ENCODE measurements around the gene RYR2.

RYR2 gene

DNA sequence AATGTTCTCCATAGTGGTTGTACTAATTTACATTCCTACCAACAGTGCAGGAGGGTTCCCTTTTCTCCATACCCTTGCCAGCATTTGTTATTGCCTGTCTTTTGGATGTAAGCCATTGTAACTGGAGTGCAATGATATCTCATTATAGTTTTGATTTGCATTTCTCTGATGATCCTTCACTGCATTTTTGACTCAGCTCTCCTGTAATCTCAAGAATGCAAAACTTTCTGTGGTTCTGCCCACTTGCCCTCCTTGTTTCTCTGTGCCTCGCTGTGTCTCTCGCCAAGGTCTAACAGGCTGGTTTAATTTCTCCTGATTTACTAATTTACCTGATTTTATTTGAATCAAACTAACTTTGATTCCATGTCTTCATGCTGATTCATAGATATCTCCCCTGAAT is 440.8 kb downstream of the RYR2 start:
- no peak for DNase-seq (ENCODE audit: low read depth, low spot score)
- no peak overlapping the region for H3K4me3 ChIP-seq (ENCODE audit: low read depth, low read length)
- in situ Hi-C loops (cut with HindIII; ENCODE audit: low sequenced_read_pairs) = no loop called here
- TF ChIP-seq, protein P1, sequence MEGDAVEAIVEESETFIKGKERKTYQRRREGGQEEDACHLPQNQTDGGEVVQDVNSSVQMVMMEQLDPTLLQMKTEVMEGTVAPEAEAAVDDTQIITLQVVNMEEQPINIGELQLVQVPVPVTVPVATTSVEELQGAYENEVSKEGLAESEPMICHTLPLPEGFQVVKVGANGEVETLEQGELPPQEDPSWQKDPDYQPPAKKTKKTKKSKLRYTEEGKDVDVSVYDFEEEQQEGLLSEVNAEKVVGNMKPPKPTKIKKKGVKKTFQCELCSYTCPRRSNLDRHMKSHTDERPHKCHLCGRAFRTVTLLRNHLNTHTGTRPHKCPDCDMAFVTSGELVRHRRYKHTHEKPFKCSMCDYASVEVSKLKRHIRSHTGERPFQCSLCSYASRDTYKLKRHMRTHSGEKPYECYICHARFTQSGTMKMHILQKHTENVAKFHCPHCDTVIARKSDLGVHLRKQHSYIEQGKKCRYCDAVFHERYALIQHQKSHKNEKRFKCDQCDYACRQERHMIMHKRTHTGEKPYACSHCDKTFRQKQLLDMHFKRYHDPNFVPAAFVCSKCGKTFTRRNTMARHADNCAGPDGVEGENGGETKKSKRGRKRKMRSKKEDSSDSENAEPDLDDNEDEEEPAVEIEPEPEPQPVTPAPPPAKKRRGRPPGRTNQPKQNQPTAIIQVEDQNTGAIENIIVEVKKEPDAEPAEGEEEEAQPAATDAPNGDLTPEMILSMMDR (IDR thresholded peaks at IDR 0.05; ENCODE audit: low read depth, low read length) = no peak

DNA sequence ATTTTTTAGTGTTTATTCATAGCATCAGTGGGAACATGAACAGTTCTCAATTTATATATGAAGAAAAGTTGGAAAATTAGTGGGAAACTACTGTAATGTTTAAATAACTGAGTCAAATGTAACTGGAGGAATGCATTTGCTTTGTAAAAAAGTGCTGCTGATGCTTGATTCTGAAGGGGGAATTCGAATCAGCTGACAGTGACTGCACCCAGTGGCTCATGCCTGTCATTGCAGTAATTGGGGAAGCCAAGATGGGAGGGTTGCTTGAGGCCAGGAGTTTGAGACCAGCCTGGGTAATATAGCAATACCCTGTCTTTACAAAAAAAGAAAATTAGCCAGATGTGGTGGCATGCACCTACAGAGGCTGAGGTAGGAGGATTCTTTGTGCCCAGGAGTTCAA is 450.4 kb downstream of the RYR2 start:
- TF ChIP-seq, protein P1 (IDR thresholded peaks at IDR 0.05; ENCODE audit: low read depth, low read length) = no peak
- no peak overlapping the region for H3K4me3 ChIP-seq (ENCODE audit: low read depth, low read length)
- in situ Hi-C loops (cut with HindIII; ENCODE audit: low sequenced_read_pairs) = no loop called here
- no peak for DNase-seq (ENCODE audit: low read depth, low spot score)

DNA sequence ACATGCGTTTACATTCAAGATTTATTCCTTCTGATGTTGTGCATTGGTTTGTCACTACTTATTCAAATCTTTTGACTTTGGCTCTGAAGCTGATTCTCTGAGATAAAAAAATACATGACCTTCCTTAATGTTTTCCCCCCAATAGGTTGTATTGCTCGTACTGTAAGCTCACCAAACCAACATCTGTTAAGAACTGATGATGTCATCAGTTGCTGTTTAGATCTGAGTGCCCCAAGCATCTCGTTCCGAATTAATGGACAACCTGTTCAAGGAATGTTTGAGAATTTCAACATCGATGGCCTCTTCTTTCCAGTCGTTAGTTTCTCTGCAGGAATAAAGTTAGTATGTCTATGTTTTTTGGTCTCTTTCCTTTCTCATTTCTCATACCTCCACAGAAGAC is 458.6 kb downstream of the RYR2 start:
- in situ Hi-C loops (cut with HindIII; ENCODE audit: low sequenced_read_pairs) = no loop called here
- TF ChIP-seq, protein P1 (IDR thresholded peaks at IDR 0.05; ENCODE audit: low read depth, low read length) = no peak
- no peak for DNase-seq (ENCODE audit: low read depth, low spot score)
- no peak overlapping the region for H3K4me3 ChIP-seq (ENCODE audit: low read depth, low read length)

DNA sequence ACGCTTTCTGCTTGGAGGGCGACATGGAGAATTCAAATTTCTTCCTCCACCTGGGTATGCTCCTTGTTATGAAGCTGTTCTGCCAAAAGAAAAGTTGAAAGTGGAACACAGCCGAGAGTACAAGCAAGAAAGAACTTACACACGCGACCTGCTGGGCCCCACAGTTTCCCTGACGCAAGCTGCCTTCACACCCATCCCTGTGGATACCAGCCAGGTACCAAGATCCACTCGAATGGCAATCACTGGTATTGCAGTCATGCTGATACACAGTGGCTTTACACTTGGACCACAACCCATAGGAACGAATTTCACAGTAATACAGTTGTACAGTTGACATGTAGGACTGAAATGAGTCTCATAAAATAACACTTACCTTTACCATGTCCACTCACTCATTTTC is 461.3 kb downstream of the RYR2 start:
- TF ChIP-seq, protein P1 (IDR thresholded peaks at IDR 0.05; ENCODE audit: low read depth, low read length) = no peak
- no peak for DNase-seq (ENCODE audit: low read depth, low spot score)
- in situ Hi-C loops (cut with HindIII; ENCODE audit: low sequenced_read_pairs) = no loop called here
- H3K4me3 ChIP-seq (ENCODE audit: low read depth, low read length) = no peak overlapping the region

DNA sequence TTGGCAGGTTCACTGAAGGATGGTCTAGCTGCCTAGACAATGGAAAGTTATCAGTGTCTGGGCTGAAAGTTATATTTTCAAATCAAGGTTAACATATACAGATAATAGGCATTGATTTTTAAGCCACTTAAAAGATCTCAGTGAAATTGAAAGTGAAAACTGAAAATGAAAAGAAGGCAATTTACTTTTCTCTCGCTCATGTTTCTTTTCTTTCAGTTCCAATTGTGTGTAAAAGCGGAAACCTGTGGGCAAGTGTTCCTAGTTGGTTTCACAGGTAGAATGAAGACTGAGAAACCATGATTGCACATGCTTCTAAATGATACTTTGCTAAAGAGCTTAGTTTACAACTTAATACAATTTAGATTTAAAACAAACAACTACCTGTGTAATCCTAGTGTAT is 465.0 kb downstream of the RYR2 start:
- TF ChIP-seq, protein P1 (IDR thresholded peaks at IDR 0.05; ENCODE audit: low read depth, low read length) = no peak
- in situ Hi-C loops (cut with HindIII; ENCODE audit: low sequenced_read_pairs) = no loop called here
- H3K4me3 ChIP-seq (ENCODE audit: low read depth, low read length) = no peak overlapping the region
- no peak for DNase-seq (ENCODE audit: low read depth, low spot score)

DNA sequence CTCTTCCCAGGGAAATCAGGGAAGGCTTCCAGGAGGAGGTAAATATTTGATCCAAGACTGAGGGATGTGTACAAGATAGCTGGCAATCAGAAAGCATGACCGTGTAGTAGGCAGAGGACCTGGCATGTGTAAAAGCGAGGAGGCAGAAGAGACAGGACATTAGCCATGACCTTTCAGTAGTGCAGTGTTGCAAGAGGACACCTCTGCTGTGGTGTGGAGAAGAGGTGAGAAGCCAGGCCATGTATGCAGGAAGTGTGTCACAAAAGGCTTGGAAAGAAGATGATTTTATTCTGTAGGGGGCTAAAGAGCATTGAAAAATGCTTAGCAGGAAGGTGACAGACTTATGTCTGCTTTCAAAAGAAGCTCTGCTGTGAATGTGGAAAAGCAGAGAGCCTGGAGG is 467.8 kb downstream of the RYR2 start:
- no peak for DNase-seq (ENCODE audit: low read depth, low spot score)
- in situ Hi-C loops (cut with HindIII; ENCODE audit: low sequenced_read_pairs) = no loop called here
- no peak overlapping the region for H3K4me3 ChIP-seq (ENCODE audit: low read depth, low read length)
- TF ChIP-seq, protein P1 (IDR thresholded peaks at IDR 0.05; ENCODE audit: low read depth, low read length) = no peak

DNA sequence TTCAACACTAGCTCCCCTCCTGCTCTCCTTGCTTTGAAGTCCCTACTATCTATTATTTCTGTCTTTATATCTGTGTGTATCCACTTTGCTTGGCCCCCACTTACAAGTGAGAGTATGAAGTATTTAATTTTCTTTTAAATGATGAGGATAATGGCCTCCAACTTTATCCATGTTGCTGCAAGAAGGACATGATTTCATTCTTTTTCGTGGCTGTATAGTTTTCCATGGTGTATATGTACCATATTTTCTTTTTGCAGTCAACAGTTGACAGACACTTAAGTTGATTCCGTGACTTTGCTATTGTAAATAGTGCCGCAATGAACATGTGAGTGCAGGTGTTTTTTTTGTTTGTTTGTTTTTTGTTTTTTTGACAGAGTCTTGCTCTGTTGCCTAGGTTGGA is 483.1 kb downstream of the RYR2 start:
- H3K4me3 ChIP-seq (ENCODE audit: low read depth, low read length) = no peak overlapping the region
- DNase-seq (ENCODE audit: low read depth, low spot score) = no peak
- in situ Hi-C loops (cut with HindIII; ENCODE audit: low sequenced_read_pairs) = no loop called here
- TF ChIP-seq, protein P1 (IDR thresholded peaks at IDR 0.05; ENCODE audit: low read depth, low read length) = no peak

Data from astrocyte of the spinal cord (primary cell).